Measurements from ENCODE around the gene EPHA3.
A peak's percentile ranks its signal among the peaks of the same experiment; 100 is the strongest.

Gene EPHA3

DNA sequence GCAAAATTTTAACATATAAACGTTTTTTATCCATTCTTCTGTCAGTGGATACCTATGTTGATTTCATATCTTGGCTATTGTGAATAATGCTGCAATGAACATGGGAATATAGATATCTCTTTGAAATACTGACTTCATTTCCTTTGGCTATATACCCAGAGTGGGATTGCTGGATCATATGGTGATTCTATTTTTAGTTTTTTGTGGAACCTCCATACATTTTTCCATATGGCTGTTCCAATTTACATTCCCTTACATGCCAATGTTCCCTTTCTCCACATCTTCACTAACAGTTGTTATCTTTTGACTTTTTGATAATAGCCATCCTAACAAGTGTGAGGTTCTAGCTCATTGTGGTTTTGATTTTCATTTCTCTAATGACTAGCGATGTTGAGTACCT is 344.6 kb downstream of the EPHA3 start:
- Histone ChIP-seq H3K36me3 (ENCODE audit: control insufficient read depth in 2 of 2, insufficient read depth in 1 of 2, low read length in 2 of 2) (no peaks in the 10 kb centered on the region), H3K4me3 (ENCODE audit: low read depth, low read length) (no peak overlapping the region), H3K9me3 (ENCODE audit: control insufficient read depth, insufficient read depth, low read depth, low read length) (no peaks in the 10 kb centered on the region), H3K4me1 (ENCODE audit: control insufficient read depth, insufficient read depth, low read length) (no peaks in the 10 kb centered on the region), H3K27ac (ENCODE audit: extremely low read depth, low read depth, low read length) (no peak overlapping the region)
- TF ChIP-seq ZNF776 (tag by site-specific recombination; IDR thresholded peaks at IDR 0.05; ENCODE audit: borderline replicate concordance) (no peak), ZFP3 (tag by site-specific recombination; IDR thresholded peaks at IDR 0.05; ENCODE audit: low read depth) (no peak), ZEB2 (tag by site-specific recombination; IDR thresholded peaks at IDR 0.05) (no peak)
- TF ChIP-seq, protein P1, sequence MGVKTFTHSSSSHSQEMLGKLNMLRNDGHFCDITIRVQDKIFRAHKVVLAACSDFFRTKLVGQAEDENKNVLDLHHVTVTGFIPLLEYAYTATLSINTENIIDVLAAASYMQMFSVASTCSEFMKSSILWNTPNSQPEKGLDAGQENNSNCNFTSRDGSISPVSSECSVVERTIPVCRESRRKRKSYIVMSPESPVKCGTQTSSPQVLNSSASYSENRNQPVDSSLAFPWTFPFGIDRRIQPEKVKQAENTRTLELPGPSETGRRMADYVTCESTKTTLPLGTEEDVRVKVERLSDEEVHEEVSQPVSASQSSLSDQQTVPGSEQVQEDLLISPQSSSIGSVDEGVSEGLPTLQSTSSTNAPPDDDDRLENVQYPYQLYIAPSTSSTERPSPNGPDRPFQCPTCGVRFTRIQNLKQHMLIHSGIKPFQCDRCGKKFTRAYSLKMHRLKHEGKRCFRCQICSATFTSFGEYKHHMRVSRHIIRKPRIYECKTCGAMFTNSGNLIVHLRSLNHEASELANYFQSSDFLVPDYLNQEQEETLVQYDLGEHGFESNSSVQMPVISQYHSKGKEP (tag by site-specific recombination; IDR thresholded peaks at IDR 0.05): no peak
- ChIA-PET CTCF (no interaction called here), POLR2A (no interaction called here)

DNA sequence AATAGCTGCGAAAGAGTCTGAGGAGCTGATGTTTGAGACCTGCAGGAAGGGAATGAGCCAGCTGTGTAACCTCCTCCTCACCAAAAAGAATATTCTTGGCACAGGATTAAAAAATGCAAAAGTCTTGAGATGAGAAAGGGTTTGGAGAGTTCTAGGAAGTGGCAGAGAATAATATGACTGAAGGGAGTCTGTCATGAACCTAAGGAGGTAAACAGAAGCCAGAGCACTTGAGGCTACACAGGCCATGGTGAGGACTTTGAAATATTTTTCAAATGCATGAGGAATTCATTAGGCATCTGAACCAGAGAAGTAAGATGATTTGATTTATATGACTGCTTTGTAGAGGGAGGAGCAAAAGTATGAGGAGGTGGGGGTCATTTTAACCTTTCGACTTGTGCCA is 347.8 kb downstream of the EPHA3 start:
- ChIA-PET POLR2A (no interaction called here), CTCF (no interaction called here)
- TF ChIP-seq, protein P2, sequence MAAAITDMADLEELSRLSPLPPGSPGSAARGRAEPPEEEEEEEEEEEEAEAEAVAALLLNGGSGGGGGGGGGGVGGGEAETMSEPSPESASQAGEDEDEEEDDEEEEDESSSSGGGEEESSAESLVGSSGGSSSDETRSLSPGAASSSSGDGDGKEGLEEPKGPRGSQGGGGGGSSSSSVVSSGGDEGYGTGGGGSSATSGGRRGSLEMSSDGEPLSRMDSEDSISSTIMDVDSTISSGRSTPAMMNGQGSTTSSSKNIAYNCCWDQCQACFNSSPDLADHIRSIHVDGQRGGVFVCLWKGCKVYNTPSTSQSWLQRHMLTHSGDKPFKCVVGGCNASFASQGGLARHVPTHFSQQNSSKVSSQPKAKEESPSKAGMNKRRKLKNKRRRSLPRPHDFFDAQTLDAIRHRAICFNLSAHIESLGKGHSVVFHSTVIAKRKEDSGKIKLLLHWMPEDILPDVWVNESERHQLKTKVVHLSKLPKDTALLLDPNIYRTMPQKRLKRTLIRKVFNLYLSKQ (tag by site-specific recombination; IDR thresholded peaks at IDR 0.05; ENCODE audit: borderline replicate concordance): no peak
- TF ChIP-seq ZNF391 (tag by site-specific recombination; IDR thresholded peaks at IDR 0.05; ENCODE audit: borderline replicate concordance, low read depth) (no peak), ZNF830 (tag by site-specific recombination; IDR thresholded peaks at IDR 0.05; ENCODE audit: low read depth) (no peak), ZNF624 (tag by site-specific recombination; IDR thresholded peaks at IDR 0.05) (no peak), ZNF843 (tag by site-specific recombination; IDR thresholded peaks at IDR 0.05) (no peak), SETDB1 (IDR thresholded peaks at IDR 0.05; ENCODE audit: insufficient read length, low read length) (no peak)
- TF ChIP-seq, protein P3, sequence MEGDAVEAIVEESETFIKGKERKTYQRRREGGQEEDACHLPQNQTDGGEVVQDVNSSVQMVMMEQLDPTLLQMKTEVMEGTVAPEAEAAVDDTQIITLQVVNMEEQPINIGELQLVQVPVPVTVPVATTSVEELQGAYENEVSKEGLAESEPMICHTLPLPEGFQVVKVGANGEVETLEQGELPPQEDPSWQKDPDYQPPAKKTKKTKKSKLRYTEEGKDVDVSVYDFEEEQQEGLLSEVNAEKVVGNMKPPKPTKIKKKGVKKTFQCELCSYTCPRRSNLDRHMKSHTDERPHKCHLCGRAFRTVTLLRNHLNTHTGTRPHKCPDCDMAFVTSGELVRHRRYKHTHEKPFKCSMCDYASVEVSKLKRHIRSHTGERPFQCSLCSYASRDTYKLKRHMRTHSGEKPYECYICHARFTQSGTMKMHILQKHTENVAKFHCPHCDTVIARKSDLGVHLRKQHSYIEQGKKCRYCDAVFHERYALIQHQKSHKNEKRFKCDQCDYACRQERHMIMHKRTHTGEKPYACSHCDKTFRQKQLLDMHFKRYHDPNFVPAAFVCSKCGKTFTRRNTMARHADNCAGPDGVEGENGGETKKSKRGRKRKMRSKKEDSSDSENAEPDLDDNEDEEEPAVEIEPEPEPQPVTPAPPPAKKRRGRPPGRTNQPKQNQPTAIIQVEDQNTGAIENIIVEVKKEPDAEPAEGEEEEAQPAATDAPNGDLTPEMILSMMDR (tag by site-specific recombination; IDR thresholded peaks at IDR 0.05): no peak
- Histone ChIP-seq H3K36me3 (ENCODE audit: control insufficient read depth in 2 of 2, insufficient read depth in 1 of 2, low read length in 2 of 2) (no peaks in the 10 kb centered on the region), H3K9me3 (ENCODE audit: control insufficient read depth, insufficient read depth, low read depth, low read length) (no peaks in the 10 kb centered on the region), H3K4me3 (ENCODE audit: low read depth, low read length) (no peak overlapping the region), H3K27ac (ENCODE audit: extremely low read depth, low read depth, low read length) (no peak overlapping the region), H3K4me1 (ENCODE audit: control insufficient read depth, insufficient read depth, low read length) (no peaks in the 10 kb centered on the region)

DNA sequence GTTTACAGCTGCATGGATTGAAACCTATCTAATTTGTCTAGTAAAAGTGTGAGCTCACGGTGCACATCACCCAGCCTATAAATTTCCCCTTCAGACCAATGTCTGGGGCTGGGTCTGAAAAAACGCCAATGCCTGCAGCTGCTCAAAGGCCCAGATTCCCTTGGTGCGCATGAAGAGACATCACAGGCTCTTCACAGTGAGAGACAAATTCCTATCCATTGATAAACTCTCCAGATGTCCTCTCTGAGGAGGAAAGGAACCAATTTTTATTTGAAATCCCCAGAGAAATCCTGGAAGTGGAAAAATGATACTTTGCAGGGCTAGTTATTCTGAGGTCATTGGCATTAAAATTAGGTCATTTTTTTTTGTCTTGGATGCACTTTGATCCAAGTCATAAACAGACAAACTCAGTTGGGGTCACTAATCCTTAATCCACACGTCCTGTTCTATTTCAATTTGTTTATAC is 360.5 kb downstream of the EPHA3 start:
- POLR2A ChIA-PET: no interaction called here
- Histone ChIP-seq H3K4me3 (ENCODE audit: low read depth, low read length) (no peak overlapping the region), H3K4me1 (ENCODE audit: control insufficient read depth, insufficient read depth, low read length) (no peaks in the 10 kb centered on the region), H3K27ac (ENCODE audit: extremely low read depth, low read depth, low read length) (no peak overlapping the region), H3K9me3 (ENCODE audit: control insufficient read depth, insufficient read depth, low read depth, low read length) (no peaks in the 10 kb centered on the region), H3K36me3 (ENCODE audit: control insufficient read depth in 2 of 2, insufficient read depth in 1 of 2, low read length in 2 of 2) (no peaks in the 10 kb centered on the region)
- TF ChIP-seq ZNF670 (tag by site-specific recombination; IDR thresholded peaks at IDR 0.05; ENCODE audit: low read depth): no peak
- TF ChIP-seq FEZF1 (tag by site-specific recombination; IDR thresholded peaks at IDR 0.05): peak; percentile 13; the same call in 1 of the 2 replicates
- CTCF ChIA-PET: no interaction called here

DNA sequence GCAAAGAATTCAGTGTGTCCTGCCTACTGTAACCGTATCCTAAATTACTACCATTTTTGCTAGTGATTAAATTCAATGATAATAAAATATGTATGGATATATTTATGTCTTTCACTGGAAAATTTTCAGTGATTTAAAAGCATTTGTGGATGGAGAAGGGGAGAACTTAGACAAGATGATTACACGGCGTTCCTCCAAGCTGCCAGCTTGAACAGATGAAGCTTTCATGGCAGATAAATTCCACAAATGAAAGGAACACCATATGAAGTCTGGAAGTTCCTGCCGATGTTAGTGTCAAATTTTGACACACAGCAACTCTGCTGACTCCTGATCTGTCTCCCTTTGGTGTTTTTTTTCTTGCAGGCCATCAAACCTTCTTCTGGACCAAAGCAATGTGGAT is 364.7 kb downstream of the EPHA3 start:
- Histone ChIP-seq H3K4me3 (ENCODE audit: low read depth, low read length) (no peak overlapping the region), H3K9me3 (ENCODE audit: control insufficient read depth, insufficient read depth, low read depth, low read length) (no peaks in the 10 kb centered on the region), H3K27ac (ENCODE audit: extremely low read depth, low read depth, low read length) (no peak overlapping the region), H3K36me3 (ENCODE audit: control insufficient read depth in 2 of 2, insufficient read depth in 1 of 2, low read length in 2 of 2) (no peaks in the 10 kb centered on the region), H3K4me1 (ENCODE audit: control insufficient read depth, insufficient read depth, low read length) (no peaks in the 10 kb centered on the region)
- ChIA-PET POLR2A (no interaction called here), CTCF (no interaction called here)
- TF ChIP-seq BCL11B (tag by site-specific recombination; IDR thresholded peaks at IDR 0.05; ENCODE audit: low read depth) (no peak), ZNF600 (tag by site-specific recombination; IDR thresholded peaks at IDR 0.05) (no peak), ZNF274 (IDR thresholded peaks at IDR 0.05; ENCODE audit: low read length) (no peak), ZNF274 (tag by site-specific recombination; IDR thresholded peaks at IDR 0.05; ENCODE audit: borderline replicate concordance) (no peak)
